Ishikawa (cell line): Measurements from ENCODE around the gene SYNDIG1L.

Experiments used
- CEBPB ChIP-seq: IDR thresholded peaks from 2 replicates; pipeline ENCODE4 v1.6.1; 2012
- CREB1 ChIP-seq: IDR thresholded peaks from 2 replicates; pipeline ENCODE4 v1.6.1; 2012; ENCODE audit warnings: low read depth
- EGR1 ChIP-seq: IDR thresholded peaks from 2 replicates; pipeline ENCODE4 v1.6.1; 2012
- EP300 ChIP-seq: IDR thresholded peaks from 2 replicates; pipeline ENCODE4 v1.6.1; 2012; ENCODE audit warnings: borderline replicate concordance
- FOXM1 ChIP-seq: IDR thresholded peaks from 2 replicates; pipeline ENCODE4 v1.6.1; 2012; ENCODE audit warnings: low read depth, borderline replicate concordance
- NFIC ChIP-seq: IDR thresholded peaks from 2 replicates; pipeline ENCODE4 v1.6.1; 2012
- RAD21 ChIP-seq: IDR thresholded peaks from 2 replicates; pipeline ENCODE4 v1.6.1; 2012; ENCODE audit warnings: low read depth
- REST ChIP-seq: IDR thresholded peaks from 2 replicates; pipeline ENCODE4 v1.6.1; 2012; ENCODE audit warnings: low read depth, mild to moderate bottlenecking
- TAF1 ChIP-seq: IDR thresholded peaks from 2 replicates; pipeline ENCODE4 v1.6.1; 2012; ENCODE audit warnings: low read depth, mild to moderate bottlenecking
- TCF12 ChIP-seq: IDR thresholded peaks from 2 replicates; pipeline ENCODE4 v1.6.1; 2012; ENCODE audit warnings: low read depth
- TEAD4 ChIP-seq: IDR thresholded peaks from 2 replicates; pipeline ENCODE4 v1.6.1; 2012
- YY1 ChIP-seq: IDR thresholded peaks from 2 replicates; pipeline ENCODE4 v1.6.1; 2012; ENCODE audit warnings: low read depth
- ZBTB7A ChIP-seq: IDR thresholded peaks from 2 replicates; pipeline ENCODE4 v1.6.1; 2012; ENCODE audit warnings: low read depth
- TF ChIP-seq, protein P1 (sequence below): IDR thresholded peaks from 2 replicates; pipeline ENCODE4 v1.6.1; 2012
- TF ChIP-seq, protein P2 (sequence below): IDR thresholded peaks from 2 replicates; pipeline ENCODE4 v1.6.1; 2012

The SYNDIG1L gene

DNA sequence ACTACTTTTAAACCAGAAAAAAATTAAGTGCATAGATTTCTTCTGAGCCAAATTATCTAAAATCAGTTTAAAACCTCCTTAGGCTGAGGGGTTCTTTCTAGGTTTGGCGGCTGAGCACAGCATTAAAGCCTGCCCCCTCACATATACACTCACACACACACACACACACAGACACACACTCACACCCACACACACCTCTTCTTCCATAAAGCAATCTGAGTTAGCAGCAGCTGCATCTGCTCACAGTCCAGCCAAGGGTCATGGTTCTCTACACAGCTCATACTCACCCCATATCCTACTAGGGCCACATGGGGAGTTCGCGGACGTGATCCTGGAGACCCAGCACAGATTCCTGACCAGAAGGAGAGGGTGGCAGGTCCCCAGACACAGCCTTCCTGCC is 12.4 kb downstream of the SYNDIG1L start:
- no peak for TF ChIP-seq TCF12
- no peak for TF ChIP-seq ZBTB7A
- TF ChIP-seq CREB1 = no peak
- TF ChIP-seq, protein P1, sequence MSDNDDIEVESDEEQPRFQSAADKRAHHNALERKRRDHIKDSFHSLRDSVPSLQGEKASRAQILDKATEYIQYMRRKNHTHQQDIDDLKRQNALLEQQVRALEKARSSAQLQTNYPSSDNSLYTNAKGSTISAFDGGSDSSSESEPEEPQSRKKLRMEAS = no peak
- no peak for TF ChIP-seq YY1
- no peak for TF ChIP-seq CEBPB
- TF ChIP-seq, protein P2, sequence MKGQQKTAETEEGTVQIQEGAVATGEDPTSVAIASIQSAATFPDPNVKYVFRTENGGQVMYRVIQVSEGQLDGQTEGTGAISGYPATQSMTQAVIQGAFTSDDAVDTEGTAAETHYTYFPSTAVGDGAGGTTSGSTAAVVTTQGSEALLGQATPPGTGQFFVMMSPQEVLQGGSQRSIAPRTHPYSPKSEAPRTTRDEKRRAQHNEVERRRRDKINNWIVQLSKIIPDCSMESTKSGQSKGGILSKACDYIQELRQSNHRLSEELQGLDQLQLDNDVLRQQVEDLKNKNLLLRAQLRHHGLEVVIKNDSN = no peak
- TF ChIP-seq TEAD4 = no peak
- no peak for TF ChIP-seq EGR1
- no peak for TF ChIP-seq EP300
- TF ChIP-seq REST = no peak
- TF ChIP-seq RAD21 = no peak
- no peak for TF ChIP-seq TAF1
- no peak for TF ChIP-seq FOXM1
- TF ChIP-seq NFIC = no peak

GRCh38 chr14:74412753-74413152 is 13.3 kb downstream of the SYNDIG1L start:
- TF ChIP-seq CEBPB = no peak
- no peak for TF ChIP-seq FOXM1
- TF ChIP-seq NFIC = no peak
- no peak for TF ChIP-seq REST
- TF ChIP-seq, protein P2 = no peak
- TF ChIP-seq EGR1 = no peak
- TF ChIP-seq RAD21 = no peak
- no peak for TF ChIP-seq TCF12
- TF ChIP-seq ZBTB7A = no peak
- TF ChIP-seq EP300 = no peak
- TF ChIP-seq CREB1 = no peak
- TF ChIP-seq, protein P1 = no peak

- TF ChIP-seq TCF12 (no peak), FOXM1 (no peak)
Observed at GRCh38 chr14:74411671-74412070, 14.3 kb downstream of the SYNDIG1L start.

DNA sequence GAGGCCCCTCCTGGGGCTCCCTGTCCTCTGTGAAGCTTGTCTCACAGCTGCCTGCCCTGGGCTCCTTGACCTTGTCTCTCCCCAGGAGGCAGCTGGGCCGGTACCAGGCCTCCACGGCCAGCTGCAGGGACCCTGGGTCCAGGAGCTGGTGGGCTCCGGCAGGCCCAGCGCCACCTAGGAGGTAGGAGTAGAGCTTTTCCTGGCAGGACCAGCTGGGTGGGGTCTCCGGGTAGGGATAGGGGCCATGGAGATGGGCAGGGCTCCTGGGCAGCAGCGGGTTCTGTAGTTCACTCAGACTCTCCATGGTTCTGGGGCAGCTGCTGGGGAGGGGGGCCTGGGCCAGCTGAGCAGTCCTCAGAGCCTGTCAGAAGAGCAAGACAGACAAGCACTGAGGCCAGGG is 16.6 kb downstream of the SYNDIG1L start:
- TF ChIP-seq CEBPB = no peak
- TF ChIP-seq ZBTB7A = no peak
- TF ChIP-seq REST = no peak
- no peak for TF ChIP-seq EGR1
- TF ChIP-seq TCF12 = no peak
- TF ChIP-seq RAD21 = no peak
- TF ChIP-seq FOXM1 = no peak
- no peak for TF ChIP-seq YY1
- no peak for TF ChIP-seq EP300
- TF ChIP-seq NFIC = no peak
- TF ChIP-seq, protein P2 = no peak
- no peak for TF ChIP-seq TAF1
- TF ChIP-seq, protein P1 = no peak
- no peak for TF ChIP-seq CREB1
- TF ChIP-seq TEAD4 = no peak
